HAP-1 (cell line): Measurements from ENCODE around the gene MORN1.
"Not testable (repeated sequence)": the region's sequence is repeated elsewhere in the genome, so short reads cannot be mapped to it uniquely, and the experiment has no call there.

Source experiments
- DNase-seq, 2 experiments: peaks; one replicate each; pipeline ENCODE4 v3.0.0-alpha.2; 2016 to 2020; ENCODE audit warnings: low spot score in 2 of 2
- H3K27me3 ChIP-seq: fragments of 250-450 bp; sonication (Bioruptor Pico); 2 replicates; pipeline ENCODE4 v1.5.1; 2020; ENCODE audit warnings: low read depth, mild to moderate bottlenecking, moderate library complexity
- H3K36me3 ChIP-seq: fragments of 250-450 bp; sonication (Bioruptor Pico); replicated peaks from 2 replicates; pipeline ENCODE4 v1.5.1; 2020; ENCODE audit warnings: mild to moderate bottlenecking
- H3K4me1 ChIP-seq: fragments of 250-450 bp; sonication (Bioruptor Pico); 2 replicates; pipeline ENCODE4 v1.5.1; 2020; ENCODE audit warnings: mild to moderate bottlenecking
- H3K4me3 ChIP-seq: fragments of 250-450 bp; sonication (Bioruptor Pico); 2 replicates; pipeline ENCODE4 v1.5.1; 2020; ENCODE audit warnings: mild to moderate bottlenecking, moderate library complexity
- H3K9me3 ChIP-seq: fragments of 250-450 bp; sonication (Bioruptor Pico); 2 replicates; pipeline ENCODE4 v1.5.1; 2020; ENCODE audit warnings: mild to moderate bottlenecking, moderate library complexity
- in situ Hi-C: fragments of 300-500 bp; cut with MboI; formaldehyde crosslinking; loops from 3 replicates; pipeline ENCODE4 v1.14.3; 2020; ENCODE audit warnings: low sequenced_read_pairs, inconsistent platforms, mixed read lengths

Gene MORN1

DNA sequence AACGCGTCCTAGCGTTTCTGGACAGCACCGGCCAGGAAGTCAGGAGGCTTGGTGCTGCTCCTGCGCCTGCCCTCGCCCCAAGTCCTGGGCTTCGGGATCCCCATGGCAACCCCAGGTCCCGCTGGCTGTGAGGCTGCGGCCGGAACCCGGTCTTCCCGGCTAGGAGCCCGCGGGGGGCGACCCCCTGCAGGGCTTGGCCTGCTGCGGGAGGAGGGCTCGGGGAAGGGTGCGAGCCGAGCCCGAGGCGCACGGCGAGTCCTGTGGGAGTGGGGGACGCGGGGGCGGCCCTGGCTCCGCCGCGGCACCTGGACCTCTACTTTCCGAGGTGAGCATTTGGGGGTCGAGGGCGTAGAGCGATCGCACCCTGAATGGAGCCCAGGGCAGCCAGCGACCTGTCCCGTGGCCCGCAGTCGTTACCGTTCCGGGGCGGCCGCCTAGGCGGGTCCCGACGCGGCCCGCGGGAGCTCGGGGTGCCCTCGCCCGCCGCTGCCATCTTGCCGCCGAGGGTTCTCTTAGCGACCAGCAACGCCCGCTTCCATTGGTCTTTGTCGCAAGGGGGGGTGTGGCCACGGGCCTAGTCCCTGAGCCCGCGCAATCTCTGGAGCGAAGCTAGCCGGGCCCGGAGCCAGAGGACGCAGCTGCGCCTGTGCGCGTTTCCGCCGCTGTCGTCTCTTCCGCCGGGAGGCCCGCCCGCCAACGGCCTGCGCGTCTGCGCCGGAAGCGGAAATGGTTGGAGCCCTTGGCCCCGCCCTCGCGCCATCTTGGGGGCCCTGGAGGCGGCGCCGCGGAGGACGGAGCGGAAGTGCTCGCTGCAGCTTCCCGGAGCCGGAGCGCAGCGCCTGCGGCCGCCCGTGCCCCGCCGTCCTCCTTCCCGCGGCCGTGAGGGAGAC lies at the start of gene MORN1, which contains the start of gene RER1:
TSS of gene MORN1 (minus strand) at position 514 of the 890 bp plus-strand sequence. CDS start at position 493, 21 bp downstream.
TSS of gene RER1 (plus strand) at position 801 of the 890 bp plus-strand sequence. CDS start 3,950 bp downstream, outside the sequence.
- Histone ChIP-seq H3K9me3 (no peaks in the 10 kb centered on the region), H3K27me3 (no peaks in the 10 kb centered on the region), H3K36me3 (peaks cover 40% of the 10 kb centered on the region), H3K4me3 (peak within 1 kb of the TSS; percentile 94), H3K4me1 (peaks cover 5% of the 10 kb centered on the region)
- in situ Hi-C loops, result no loop called here
- peak; percentile 94 to 99 for DNase-seq

- not testable (repeated sequence) for DNase-seq, H3K4me1 ChIP-seq, H3K9me3 ChIP-seq, H3K4me3 ChIP-seq, H3K36me3 ChIP-seq
- peaks cover 52% of the 10 kb centered on the region for H3K27me3 ChIP-seq
- in situ Hi-C loops, result loop anchor here (10.0 to 25.0 kb wide), 2 partner anchors 184 to 472 kb away; no protein-coding TSS in a partner anchor
These were observed 49.0 kb upstream of the MORN1 start for GRCh38 chr1:2440346-2440745.

GRCh38 chr1:2439369-2439768 lies 48.0 kb upstream of the MORN1 start:
- peaks cover 52% of the 10 kb centered on the region for H3K27me3 ChIP-seq
- in situ Hi-C loops, result loop anchor here (25.0 kb wide), 1 partner anchor 473 kb away; no protein-coding TSS in a partner anchor

GRCh38 chr1:2438641-2439040 lies 47.3 kb upstream of the MORN1 start:
- no peak for DNase-seq
- in situ Hi-C loops, result loop anchor here (25.0 kb wide), 1 partner anchor 474 kb away; no protein-coding TSS in a partner anchor
- Histone ChIP-seq H3K9me3 (no peaks in the 10 kb centered on the region), H3K27me3 (peaks cover 54% of the 10 kb centered on the region), H3K4me3 (no peak overlapping the region), H3K4me1 (no peaks in the 10 kb centered on the region), H3K36me3 (no peaks in the 10 kb centered on the region)

More at GRCh38 chr1:2439369-2439768, 48.0 kb upstream of the MORN1 start:
- no peak for DNase-seq
- no peak overlapping the region for H3K4me3 ChIP-seq
- no peaks in the 10 kb centered on the region for H3K36me3 ChIP-seq
- H3K4me1 ChIP-seq, result no peaks in the 10 kb centered on the region
- no peaks in the 10 kb centered on the region for H3K9me3 ChIP-seq

DNA sequence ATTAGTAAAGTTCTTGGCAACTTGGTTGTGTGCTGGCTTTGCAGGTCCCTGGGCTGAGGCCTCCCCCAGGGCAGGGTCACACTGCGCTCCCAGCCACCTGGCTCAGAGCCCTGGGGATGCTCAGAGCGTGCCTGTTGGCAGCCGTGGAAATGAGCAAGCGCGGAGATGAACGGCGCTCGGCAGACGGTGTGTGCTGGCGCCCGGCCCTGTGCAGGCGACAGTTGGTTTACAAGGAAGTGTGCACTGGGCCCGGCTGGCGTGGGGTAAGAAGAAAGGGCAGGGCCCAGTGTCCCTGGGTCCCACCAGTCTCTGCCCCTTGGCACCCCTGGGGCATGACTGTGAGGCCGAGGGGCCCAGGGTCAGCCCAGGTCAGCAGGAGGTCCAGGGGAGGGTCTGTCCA lies 46.7 kb upstream of the MORN1 start:
- in situ Hi-C loops, result loop anchor here (25.0 kb wide), 1 partner anchor 474 kb away; no protein-coding TSS in a partner anchor
- Histone ChIP-seq H3K36me3 (no peaks in the 10 kb centered on the region), H3K9me3 (no peaks in the 10 kb centered on the region), H3K4me1 (no peaks in the 10 kb centered on the region), H3K27me3 (peaks cover 58% of the 10 kb centered on the region), H3K4me3 (no peak overlapping the region)
- no peak for DNase-seq

DNA sequence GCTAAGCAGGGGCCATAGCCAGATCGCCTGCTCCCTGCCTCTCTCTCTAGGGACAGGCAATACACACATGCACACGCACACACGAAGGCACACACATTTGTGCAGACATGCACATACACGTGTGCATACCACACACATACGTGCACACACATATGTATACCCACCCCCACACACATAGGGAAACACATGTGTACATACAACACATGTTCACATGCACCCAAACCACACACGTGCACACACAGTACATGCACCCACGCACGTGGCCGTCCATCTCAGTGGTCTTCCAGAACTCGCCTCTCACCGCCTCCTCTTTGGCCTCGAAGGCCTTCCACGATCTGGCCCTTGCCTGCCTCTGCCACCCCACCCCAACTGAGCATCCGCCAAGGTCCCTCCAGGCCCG lies 46.3 kb upstream of the MORN1 start:
- Histone ChIP-seq H3K4me1 (no peaks in the 10 kb centered on the region), H3K27me3 (peaks cover 58% of the 10 kb centered on the region), H3K36me3 (no peaks in the 10 kb centered on the region), H3K4me3 (no peak overlapping the region), H3K9me3 (no peaks in the 10 kb centered on the region)
- no peak for DNase-seq
- in situ Hi-C loops, result loop anchor here (25.0 kb wide), 1 partner anchor 475 kb away; no protein-coding TSS in a partner anchor

DNA sequence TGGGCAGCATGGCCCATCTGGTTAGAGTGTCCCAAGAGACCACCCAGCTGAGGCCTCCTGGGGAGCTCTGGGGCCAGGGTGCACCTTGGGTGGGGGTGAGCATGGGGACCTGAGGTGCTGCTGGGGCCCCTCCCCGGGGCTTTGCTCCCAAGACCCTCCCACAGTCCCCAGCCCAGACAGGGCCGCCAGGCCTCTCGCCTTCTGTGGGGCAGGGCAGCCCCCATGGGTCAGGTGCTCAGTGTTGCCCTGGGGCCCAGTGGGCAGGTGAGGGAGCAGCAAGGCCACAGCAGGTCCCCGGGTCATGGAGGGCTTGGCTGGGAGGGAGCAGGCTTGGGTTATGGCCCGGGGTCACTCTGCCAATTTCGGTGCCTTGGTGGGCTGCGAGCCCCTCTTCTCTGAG lies 45.5 kb upstream of the MORN1 start:
- Histone ChIP-seq H3K4me1 (no peaks in the 10 kb centered on the region), H3K4me3 (no peak overlapping the region), H3K27me3 (peaks cover 58% of the 10 kb centered on the region), H3K9me3 (no peaks in the 10 kb centered on the region), H3K36me3 (no peaks in the 10 kb centered on the region)
- DNase-seq, result no peak
- in situ Hi-C loops, result loop anchor here (25.0 kb wide), 1 partner anchor 475 kb away; no protein-coding TSS in a partner anchor

DNA sequence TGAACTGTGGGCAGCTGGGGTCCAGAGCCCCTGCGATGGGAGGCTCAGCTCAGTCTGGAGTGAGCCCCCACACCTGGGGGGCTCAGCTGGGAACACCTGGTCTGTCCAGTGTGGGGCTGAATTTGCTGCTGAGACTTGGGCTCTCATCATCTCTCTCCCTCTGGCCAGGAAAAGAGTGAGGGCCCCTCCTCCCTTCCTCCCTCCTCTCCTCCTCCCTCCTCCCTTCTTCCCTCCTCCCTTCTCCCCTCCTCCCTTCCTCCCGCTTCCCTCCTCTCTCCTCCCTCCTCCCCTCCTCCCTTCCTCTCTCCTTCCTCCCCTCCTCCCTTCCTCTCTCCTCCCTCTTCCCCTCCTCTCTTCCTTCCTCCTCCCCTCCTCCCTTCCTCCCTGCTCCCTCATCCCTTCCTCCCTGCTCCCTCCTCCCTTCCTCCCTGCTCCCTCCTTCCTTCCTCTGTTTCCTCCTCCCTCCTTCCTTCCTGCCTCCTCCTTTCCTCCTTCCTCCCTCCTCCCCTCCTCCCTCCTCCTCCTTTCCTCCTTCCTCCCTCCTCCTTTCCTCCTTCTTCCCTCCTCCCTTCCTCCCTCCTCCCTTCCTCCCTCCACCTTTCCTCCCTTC lies 44.5 kb upstream of the MORN1 start:
- H3K4me3 ChIP-seq, result no peak overlapping the region
- no peaks in the 10 kb centered on the region for H3K9me3 ChIP-seq
- DNase-seq, result no peak
- H3K27me3 ChIP-seq, result peaks cover 54% of the 10 kb centered on the region
- H3K4me1 ChIP-seq, result no peaks in the 10 kb centered on the region
- in situ Hi-C loops, result loop anchor here (25.0 kb wide), 1 partner anchor 476 kb away; no protein-coding TSS in a partner anchor
- H3K36me3 ChIP-seq, result no peaks in the 10 kb centered on the region

DNA sequence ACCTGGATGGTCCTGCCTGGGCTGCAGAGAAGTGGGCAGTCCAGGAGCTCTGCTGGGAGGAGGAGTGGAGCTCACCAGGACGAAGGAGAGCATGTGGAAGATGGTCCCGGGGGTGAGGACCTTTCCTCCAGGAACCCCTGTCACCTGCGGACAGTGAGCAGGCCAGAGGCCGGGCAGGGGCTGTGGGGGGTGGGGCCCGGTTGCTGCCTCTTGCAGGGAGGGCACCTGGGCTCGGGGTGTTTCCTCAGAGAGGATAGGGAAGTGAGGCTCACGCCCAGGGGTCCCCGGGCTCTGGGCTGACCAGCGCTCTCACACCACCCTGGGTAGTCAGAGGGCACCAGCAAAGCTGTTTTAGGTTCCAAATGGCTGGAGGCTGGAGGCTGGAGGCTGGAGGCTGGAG lies 43.7 kb upstream of the MORN1 start:
- H3K36me3 ChIP-seq, result no peaks in the 10 kb centered on the region
- H3K27me3 ChIP-seq, result peaks cover 54% of the 10 kb centered on the region
- H3K9me3 ChIP-seq, result no peaks in the 10 kb centered on the region
- no peak overlapping the region for H3K4me3 ChIP-seq
- in situ Hi-C loops, result loop anchor here (25.0 kb wide), 1 partner anchor 477 kb away; no protein-coding TSS in a partner anchor
- no peaks in the 10 kb centered on the region for H3K4me1 ChIP-seq
- DNase-seq, result no peak

DNA sequence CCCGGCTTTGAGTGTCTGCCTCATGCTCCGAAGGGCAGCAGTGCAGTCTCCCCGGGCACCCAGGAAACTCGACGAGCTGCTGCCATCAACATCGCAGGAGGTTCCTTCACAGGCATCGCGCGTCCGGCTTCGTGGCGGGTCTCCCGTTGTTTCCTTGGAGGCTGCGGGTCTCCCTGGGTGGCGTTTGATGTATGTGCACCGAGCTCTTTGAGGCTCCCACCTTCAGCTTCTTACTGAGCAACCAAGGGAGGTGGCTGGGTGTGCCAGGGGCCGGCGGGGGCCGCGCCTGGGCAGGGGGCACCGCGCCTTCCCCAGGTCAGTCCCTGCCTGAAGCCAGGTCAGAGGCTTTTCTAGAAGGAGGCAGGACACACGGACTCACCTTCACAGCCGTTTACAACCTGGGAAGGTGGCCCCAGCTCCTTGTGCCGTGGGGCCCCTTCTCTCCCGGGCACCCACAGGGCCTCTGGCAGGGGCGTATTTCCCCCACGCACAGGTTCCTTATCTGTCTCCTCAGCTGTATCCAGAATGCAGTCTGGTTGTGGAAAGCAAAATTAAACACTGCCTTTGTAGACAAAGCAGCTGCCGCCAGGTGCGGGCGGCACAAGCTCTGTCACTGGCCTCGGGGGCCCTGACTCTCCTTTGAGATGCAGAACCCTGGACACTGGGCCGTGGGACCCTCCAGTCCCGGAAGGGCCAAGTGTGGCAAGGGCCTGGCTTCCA lies 42.7 kb upstream of the MORN1 start:
- no peak overlapping the region for H3K4me3 ChIP-seq
- DNase-seq, result no peak
- H3K36me3 ChIP-seq, result no peaks in the 10 kb centered on the region
- peaks cover 54% of the 10 kb centered on the region for H3K27me3 ChIP-seq
- in situ Hi-C loops, result loop anchor here (25.0 kb wide), 1 partner anchor 478 kb away; no protein-coding TSS in a partner anchor
- no peaks in the 10 kb centered on the region for H3K4me1 ChIP-seq
- peaks cover 5% of the 10 kb centered on the region; the same call in 1 of the 2 replicates for H3K9me3 ChIP-seq

GRCh38 chr1:2433196-2433595 lies 41.8 kb upstream of the MORN1 start:
- Histone ChIP-seq H3K36me3 (no peaks in the 10 kb centered on the region), H3K9me3 (peaks cover 5% of the 10 kb centered on the region; the same call in 1 of the 2 replicates), H3K4me1 (no peaks in the 10 kb centered on the region), H3K27me3 (peaks cover 45% of the 10 kb centered on the region), H3K4me3 (no peak overlapping the region)
- no peak for DNase-seq
- in situ Hi-C loops, result loop anchor here (25.0 kb wide), 1 partner anchor 479 kb away; no protein-coding TSS in a partner anchor

DNA sequence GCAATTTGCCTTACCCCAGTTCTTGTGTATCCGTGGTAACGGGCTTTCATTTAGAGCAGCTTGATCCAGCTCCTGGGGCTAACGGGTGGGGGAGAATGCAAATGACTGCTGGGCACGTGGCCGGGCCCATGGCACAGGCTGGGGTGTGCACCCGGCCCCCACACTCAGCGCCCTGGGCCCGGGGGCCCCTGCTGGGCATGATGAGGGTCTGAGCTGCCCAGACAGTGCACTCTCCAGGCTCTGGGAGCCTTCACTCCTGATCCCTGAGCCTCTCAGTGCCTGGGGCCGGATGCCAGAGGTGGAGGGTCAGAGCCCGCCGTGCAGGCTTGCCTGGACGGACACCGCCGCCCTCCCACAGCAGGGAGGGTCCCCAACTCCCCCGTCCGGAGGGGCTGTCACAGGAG lies 41.1 kb upstream of the MORN1 start:
- DNase-seq, result no peak
- in situ Hi-C loops, result loop anchor here (25.0 kb wide), 1 partner anchor 480 kb away; no protein-coding TSS in a partner anchor
- Histone ChIP-seq H3K4me1 (no peaks in the 10 kb centered on the region), H3K36me3 (no peaks in the 10 kb centered on the region), H3K4me3 (no peak overlapping the region), H3K27me3 (peaks cover 44% of the 10 kb centered on the region), H3K9me3 (peaks cover 5% of the 10 kb centered on the region; the same call in 1 of the 2 replicates)

GRCh38 chr1:2431518-2431917 lies 40.2 kb upstream of the MORN1 start:
- peaks cover 44% of the 10 kb centered on the region for H3K27me3 ChIP-seq
- in situ Hi-C loops, result loop anchor here (25.0 kb wide), 1 partner anchor 481 kb away; no protein-coding TSS in a partner anchor
- peaks cover 5% of the 10 kb centered on the region; the same call in 1 of the 2 replicates for H3K9me3 ChIP-seq
- no peak for DNase-seq
- no peak overlapping the region for H3K4me3 ChIP-seq
- H3K4me1 ChIP-seq, result no peaks in the 10 kb centered on the region
- H3K36me3 ChIP-seq, result no peaks in the 10 kb centered on the region
